HG03175 (cell line): ENCODE measurements around the gene ANKRD49.

Source experiments
- ATAC-seq: cut with Tn5 transposase; IDR thresholded peaks from one replicate; pipeline ENCODE4 v1.9.1; 2021; ENCODE audit warnings: mild to moderate bottlenecking, moderate library complexity; ENCODE audit not compliant: unreplicated experiment

Gene ANKRD49

GRCh38 chr11:94493281-94494125 lies at the start of gene ANKRD49, which contains the start of gene MRE11:
Gene ANKRD49 (plus strand): TSS chr11:94493984. CDS start chr11:94496694, 2,710 bp downstream.
Gene MRE11 (minus strand): TSS chr11:94493844. CDS start chr11:94492801, 1,043 bp downstream.
- peak; percentile 100 for ATAC-seq

GRCh38 chr11:94445641-94446040 lies 48.1 kb upstream of the ANKRD49 start:
- ATAC-seq, result no peak

GRCh38 chr11:94447149-94447548 lies 46.6 kb upstream of the ANKRD49 start:
- no peak for ATAC-seq

- no peak for ATAC-seq
Measured at GRCh38 chr11:94449029-94449428, 44.8 kb upstream of the ANKRD49 start.

- no peak for ATAC-seq
Measured at GRCh38 chr11:94449437-94449836, 44.3 kb upstream of the ANKRD49 start.

- ATAC-seq, result no peak
Measured at GRCh38 chr11:94450048-94450447, 43.7 kb upstream of the ANKRD49 start.

GRCh38 chr11:94452988-94453387 lies 40.8 kb upstream of the ANKRD49 start:
- ATAC-seq, result no peak

GRCh38 chr11:94454301-94454700 lies 39.5 kb upstream of the ANKRD49 start:
- ATAC-seq, result no peak

- no peak for ATAC-seq
Measured at GRCh38 chr11:94455861-94456260, 37.9 kb upstream of the ANKRD49 start.

- no peak for ATAC-seq
Measured at GRCh38 chr11:94457118-94458029, 36.4 kb upstream of the ANKRD49 start.

GRCh38 chr11:94459576-94459975 lies 34.2 kb upstream of the ANKRD49 start:
- no peak for ATAC-seq

GRCh38 chr11:94469416-94469815 lies 24.4 kb upstream of the ANKRD49 start:
- peak; percentile 84 for ATAC-seq

GRCh38 chr11:94472916-94473799 lies 20.6 kb upstream of the ANKRD49 start:
- ATAC-seq, result peak; percentile 91

- no peak for ATAC-seq
Measured at GRCh38 chr11:94477624-94478023, 16.2 kb upstream of the ANKRD49 start.

GRCh38 chr11:94481342-94481741 lies 12.4 kb upstream of the ANKRD49 start:
- ATAC-seq, result no peak

GRCh38 chr11:94486068-94486467 lies 7.7 kb upstream of the ANKRD49 start:
- no peak for ATAC-seq

GRCh38 chr11:94494126-94494680 lies 419 bp downstream of the ANKRD49 start:
- peak; percentile 63 for ATAC-seq

- ATAC-seq, result no peak
Measured at GRCh38 chr11:94500181-94500580, 6.4 kb downstream of the ANKRD49 start.

- ATAC-seq, result no peak
Measured at GRCh38 chr11:94501522-94501921, 7.7 kb downstream of the ANKRD49 start.

- no peak for ATAC-seq
Measured at GRCh38 chr11:94504689-94505293, 11.0 kb downstream of the ANKRD49 start.
